Uterus (tissue), 2 donors: ENCODE measurements around the gene B3GALT2.

Experiments
- POLR2A ChIP-seq, 2 donors: fragments of 450-650 bp; IDR thresholded peaks; one replicate each; pipeline ENCODE4 v1.6.1; 2016; ENCODE audit warnings: antibody characterized with exemption in 2 of 2, mild to moderate bottlenecking in 1 of 2, moderate library complexity in 1 of 2
- TF ChIP-seq, protein P1 (sequence below), 4 experiments: fragments of 200-600 bp in 2 of 4; fragments of 450-650 bp in 2 of 4; sonication (generic) in 2 of 4; IDR thresholded peaks; one replicate each; pipeline ENCODE4 v1.5.1; 2016 to 2019; ENCODE audit warnings: antibody characterized with exemption in 4 of 4, mild to moderate bottlenecking in 2 of 4, moderate library complexity in 1 of 4

DNA sequence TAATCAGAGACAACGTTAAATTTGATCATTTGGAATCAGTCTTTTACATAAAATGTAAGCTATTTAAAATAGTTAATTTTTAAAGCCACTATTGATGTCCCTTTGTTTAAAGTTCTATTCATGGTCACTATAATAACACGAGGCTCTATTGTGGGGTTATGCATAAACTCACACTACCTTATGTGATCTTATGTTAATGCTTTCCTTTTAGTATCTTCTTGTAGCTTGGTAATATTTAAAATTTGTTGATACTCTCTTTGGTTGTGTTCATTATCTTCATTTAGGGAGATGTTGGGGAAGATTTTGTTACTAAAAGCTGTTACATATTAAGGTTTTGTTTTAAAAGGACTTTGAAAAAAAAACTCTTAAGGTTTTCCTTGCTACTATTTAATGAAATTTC is 1.2 kb downstream of the B3GALT2 start:
- no peak for TF ChIP-seq POLR2A (IDR thresholded peaks at IDR 0.05)
- TF ChIP-seq, protein P1, sequence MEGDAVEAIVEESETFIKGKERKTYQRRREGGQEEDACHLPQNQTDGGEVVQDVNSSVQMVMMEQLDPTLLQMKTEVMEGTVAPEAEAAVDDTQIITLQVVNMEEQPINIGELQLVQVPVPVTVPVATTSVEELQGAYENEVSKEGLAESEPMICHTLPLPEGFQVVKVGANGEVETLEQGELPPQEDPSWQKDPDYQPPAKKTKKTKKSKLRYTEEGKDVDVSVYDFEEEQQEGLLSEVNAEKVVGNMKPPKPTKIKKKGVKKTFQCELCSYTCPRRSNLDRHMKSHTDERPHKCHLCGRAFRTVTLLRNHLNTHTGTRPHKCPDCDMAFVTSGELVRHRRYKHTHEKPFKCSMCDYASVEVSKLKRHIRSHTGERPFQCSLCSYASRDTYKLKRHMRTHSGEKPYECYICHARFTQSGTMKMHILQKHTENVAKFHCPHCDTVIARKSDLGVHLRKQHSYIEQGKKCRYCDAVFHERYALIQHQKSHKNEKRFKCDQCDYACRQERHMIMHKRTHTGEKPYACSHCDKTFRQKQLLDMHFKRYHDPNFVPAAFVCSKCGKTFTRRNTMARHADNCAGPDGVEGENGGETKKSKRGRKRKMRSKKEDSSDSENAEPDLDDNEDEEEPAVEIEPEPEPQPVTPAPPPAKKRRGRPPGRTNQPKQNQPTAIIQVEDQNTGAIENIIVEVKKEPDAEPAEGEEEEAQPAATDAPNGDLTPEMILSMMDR (IDR thresholded peaks at IDR 0.05) = no peak
